Chondrocyte (in vitro differentiated cells): ENCODE results near the gene SLC38A4. TPM values are rescaled to one million over a fixed set of nuclear protein-coding genes. Genes with fewer than 3 reads are reported as not detected.

Source experiments
- DNase-seq: peaks from one replicate; pipeline ENCODE4 v3.0.0; 2021; ENCODE audit warnings: mixed read lengths, low spot score
- H3K27ac Mint-ChIP-seq: one replicate; pipeline ENCODE4 v1.8.0; 2021; ENCODE audit warnings: mild to moderate bottlenecking, moderate library complexity, mixed read lengths; ENCODE audit not compliant: unreplicated experiment
- H3K27me3 Mint-ChIP-seq: 2 replicates; pipeline ENCODE4 v1.8.0; 2021; ENCODE audit warnings: low read depth, mixed read lengths
- H3K36me3 Mint-ChIP-seq: 2 replicates; pipeline ENCODE4 v1.8.0; 2021; ENCODE audit warnings: low read depth, mixed read lengths
- H3K4me1 Mint-ChIP-seq: 2 replicates; pipeline ENCODE4 v1.8.0; 2021; ENCODE audit warnings: low read depth, mild to moderate bottlenecking, mixed read lengths
- H3K4me3 Mint-ChIP-seq: one replicate; pipeline ENCODE4 v1.8.0; 2021; ENCODE audit warnings: mild to moderate bottlenecking, moderate library complexity, mixed read lengths; ENCODE audit not compliant: unreplicated experiment
- H3K9me3 Mint-ChIP-seq: 2 replicates; pipeline ENCODE4 v1.8.0; 2021; ENCODE audit warnings: low read depth, mixed read lengths
- total RNA-seq: library from RNA; stranded (reverse); gene quantifications from 3 replicates; pipeline ENCODE4 v1.2.1, GENCODE V29; 2021
- TF ChIP-seq, protein P1 (sequence below): fragments of 200-600 bp; sonication (generic); IDR thresholded peaks from 2 replicates; pipeline ENCODE4 v1.5.0; 2021; ENCODE audit warnings: antibody characterized with exemption, mild to moderate bottlenecking, moderate library complexity

The SLC38A4 gene
- total RNA-seq, 1 donor from 2014 or later = 10.0 TPM

DNA sequence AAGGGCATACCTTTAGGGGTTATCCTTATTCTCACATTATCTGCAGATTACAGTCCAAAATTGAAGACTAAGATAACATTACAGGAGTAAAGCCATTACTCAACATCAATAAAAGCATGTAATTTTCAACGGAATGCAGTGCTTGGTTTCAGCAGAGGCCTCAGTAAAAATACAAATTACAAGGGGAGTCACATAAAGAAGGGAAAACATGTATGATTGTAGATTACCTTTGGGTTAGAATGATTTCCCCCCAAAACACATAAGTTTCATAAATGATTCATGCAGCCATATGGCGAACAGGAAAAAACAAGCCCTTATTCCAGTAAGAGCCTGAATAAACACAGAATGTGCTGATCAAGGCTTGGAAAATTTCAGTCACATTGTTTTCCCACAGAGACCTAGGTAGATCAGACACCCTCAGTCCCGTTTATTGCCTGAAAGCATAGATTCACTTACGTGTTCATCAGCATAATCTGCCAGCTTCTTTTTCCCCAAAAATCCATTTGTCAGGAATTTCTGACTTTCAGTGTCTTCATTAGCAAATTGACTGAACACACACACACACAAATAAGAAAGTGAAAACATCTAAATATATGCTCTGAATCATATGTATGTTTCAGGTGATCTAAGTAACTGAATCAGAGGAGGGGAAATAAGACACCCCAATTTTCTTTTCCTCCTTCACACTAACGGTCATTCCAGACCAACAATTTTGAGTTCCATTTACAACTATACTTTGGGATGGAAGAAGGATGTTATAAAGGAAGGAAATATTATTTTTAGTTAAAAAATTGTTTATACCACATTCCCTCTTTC, 37.5 kb downstream of the SLC38A4 start:
- peaks cover 66% of the 10 kb centered on the region for H3K4me1 Mint-ChIP-seq
- TF ChIP-seq, protein P1, sequence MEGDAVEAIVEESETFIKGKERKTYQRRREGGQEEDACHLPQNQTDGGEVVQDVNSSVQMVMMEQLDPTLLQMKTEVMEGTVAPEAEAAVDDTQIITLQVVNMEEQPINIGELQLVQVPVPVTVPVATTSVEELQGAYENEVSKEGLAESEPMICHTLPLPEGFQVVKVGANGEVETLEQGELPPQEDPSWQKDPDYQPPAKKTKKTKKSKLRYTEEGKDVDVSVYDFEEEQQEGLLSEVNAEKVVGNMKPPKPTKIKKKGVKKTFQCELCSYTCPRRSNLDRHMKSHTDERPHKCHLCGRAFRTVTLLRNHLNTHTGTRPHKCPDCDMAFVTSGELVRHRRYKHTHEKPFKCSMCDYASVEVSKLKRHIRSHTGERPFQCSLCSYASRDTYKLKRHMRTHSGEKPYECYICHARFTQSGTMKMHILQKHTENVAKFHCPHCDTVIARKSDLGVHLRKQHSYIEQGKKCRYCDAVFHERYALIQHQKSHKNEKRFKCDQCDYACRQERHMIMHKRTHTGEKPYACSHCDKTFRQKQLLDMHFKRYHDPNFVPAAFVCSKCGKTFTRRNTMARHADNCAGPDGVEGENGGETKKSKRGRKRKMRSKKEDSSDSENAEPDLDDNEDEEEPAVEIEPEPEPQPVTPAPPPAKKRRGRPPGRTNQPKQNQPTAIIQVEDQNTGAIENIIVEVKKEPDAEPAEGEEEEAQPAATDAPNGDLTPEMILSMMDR = no peak
- peaks cover 7% of the 10 kb centered on the region for H3K36me3 Mint-ChIP-seq
- no peaks in the 10 kb centered on the region for H3K27me3 Mint-ChIP-seq
- peak overlapping the region; percentile 93 for H3K27ac Mint-ChIP-seq
- H3K4me3 Mint-ChIP-seq = no peak overlapping the region
- H3K9me3 Mint-ChIP-seq = peaks cover 3% of the 10 kb centered on the region
- DNase-seq = no peak

- DNase-seq = no peak
- TF ChIP-seq, protein P1 = no peak
- H3K27ac Mint-ChIP-seq = peak overlapping the region; percentile 93
- peaks cover 3% of the 10 kb centered on the region for H3K9me3 Mint-ChIP-seq
- H3K4me3 Mint-ChIP-seq = no peak overlapping the region
- H3K4me1 Mint-ChIP-seq = peaks cover 73% of the 10 kb centered on the region
- peaks cover 7% of the 10 kb centered on the region for H3K36me3 Mint-ChIP-seq
- no peaks in the 10 kb centered on the region for H3K27me3 Mint-ChIP-seq
Measured at GRCh38 chr12:46787496-46788055, 38.2 kb downstream of the SLC38A4 start.

GRCh38 chr12:46786774-46787173, 39.0 kb downstream of the SLC38A4 start:
- peaks cover 3% of the 10 kb centered on the region for H3K9me3 Mint-ChIP-seq
- TF ChIP-seq, protein P1 = no peak

GRCh38 chr12:46785382-46785781, 40.4 kb downstream of the SLC38A4 start:
- H3K27me3 Mint-ChIP-seq = no peaks in the 10 kb centered on the region
- H3K9me3 Mint-ChIP-seq = peaks cover 3% of the 10 kb centered on the region
- no peak overlapping the region for H3K4me3 Mint-ChIP-seq
- peaks cover 76% of the 10 kb centered on the region for H3K4me1 Mint-ChIP-seq
- TF ChIP-seq, protein P1 = no peak
- peaks cover 1% of the 10 kb centered on the region for H3K36me3 Mint-ChIP-seq
- peak overlapping the region; percentile 93 for H3K27ac Mint-ChIP-seq
- DNase-seq = no peak

More at GRCh38 chr12:46786774-46787173, 39.0 kb downstream of the SLC38A4 start:
- Mint-ChIP-seq H3K4me3 (no peak overlapping the region), H3K36me3 (peaks cover 4% of the 10 kb centered on the region), H3K27me3 (no peaks in the 10 kb centered on the region), H3K4me1 (peaks cover 73% of the 10 kb centered on the region), H3K27ac (peak overlapping the region; percentile 93)
- no peak for DNase-seq

GRCh38 chr12:46783871-46784270, 41.9 kb downstream of the SLC38A4 start:
- TF ChIP-seq, protein P1 = no peak
- peaks cover 66% of the 10 kb centered on the region for H3K4me1 Mint-ChIP-seq
- no peaks in the 10 kb centered on the region for H3K27me3 Mint-ChIP-seq
- peak overlapping the region; percentile 84 for H3K27ac Mint-ChIP-seq
- H3K9me3 Mint-ChIP-seq = peaks cover 3% of the 10 kb centered on the region
- no peak for DNase-seq
- H3K4me3 Mint-ChIP-seq = peak overlapping the region; percentile 11
- peaks cover 1% of the 10 kb centered on the region for H3K36me3 Mint-ChIP-seq
